Measurements from ENCODE around the gene GPR176.

GRCh38 chr15:39808909-39809308, 111.2 kb downstream of the GPR176 start:
- TF ChIP-seq CHD2 (IDR thresholded peaks at IDR 0.05; ENCODE audit: low read length, partially characterized antibody) (no peak), RXRA (IDR thresholded peaks at IDR 0.05; ENCODE audit: borderline replicate concordance, low read depth) (no peak), CTCF (IDR thresholded peaks at IDR 0.05) (no peak)

All from SK-N-SH (cell line).